HCT116 (cell line): Measurements from ENCODE around the gene SPOP. TPM values are rescaled to one million over a fixed set of nuclear protein-coding genes. Genes with fewer than 3 reads are reported as not detected.

Experiments used
- ATAC-seq: fragments of 200-7000 bp; cut with Tn5 transposase; 2 replicates; pipeline ENCODE4 v1.9.1; 2020; ENCODE audit warnings: mild to moderate bottlenecking, moderate library complexity
- BruUV-seq: library from RNA; stranded (reverse); fragments of 400-500 nt; replicated peaks from 2 replicates; lab custom pipeline; 2021; lab: Mats Ljungman, UMichigan
- CTCF ChIA-PET: fragments of 300-600 bp; sonication (Branson Sonifier 250); formaldehyde crosslinking; loops from one replicate; lab custom pipeline; 2021; ENCODE audit warnings: antibody characterized with exemption; lab: Charles Lee
- POLR2A ChIA-PET: fragments of 300-600, 350-600 bp; sonication (Branson Sonifier 250); formaldehyde crosslinking; loops from one replicate; lab custom pipeline; 2021; ENCODE audit warnings: antibody characterized with exemption; lab: Charles Lee
- RAD21 ChIA-PET, 2 experiments: fragments of 300-600 bp; sonication (Branson Sonifier 250); formaldehyde crosslinking; loops; one replicate each; lab custom pipeline; 2023; ENCODE audit warnings: low total read pairs in 2 of 2; ENCODE audit not compliant: uncharacterized antibody in 2 of 2, unreplicated experiment in 2 of 2, low non-redundant PET in 1 of 2; lab: Charles Lee
- DNase-seq: peaks from one replicate; pipeline ENCODE4 v3.0.0-alpha.2; 2010; ENCODE audit warnings: low read depth, low spot score
- H2AFZ ChIP-seq: fragments of 200-600 bp; shearing (Covaris generic), sonication (generic); 2 replicates; pipeline ENCODE4 v1.6.1; 2017; ENCODE audit warnings: low read depth, mixed run types, mixed read lengths, antibody characterized with exemption, low read length; ENCODE audit not compliant: poor library complexity, severe bottlenecking
- H3K27ac ChIP-seq: 2 replicates; pipeline ENCODE4 v1.5.1; 2012; ENCODE audit warnings: low read depth, low read length
- H3K27me3 ChIP-seq: fragments of 200-600 bp; sonication (generic); 2 replicates; pipeline ENCODE4 v1.6.1; 2016; ENCODE audit warnings: mixed run types, low read length, mixed read lengths; ENCODE audit not compliant: insufficient read depth
- H3K36me3 ChIP-seq, 2 experiments: fragments of 200-500 bp in 1 of 2; fragments of 200-600 bp in 1 of 2; sonication (Bioruptor generic) in 1 of 2; sonication (generic) in 1 of 2; 2 replicates each; pipeline versions ENCODE4 v1.5.1 to v1.6.1; 2014 to 2016; ENCODE audit warnings: low read length in 2 of 2, inconsistent platforms in 1 of 2, mixed read lengths in 1 of 2, mixed run types in 1 of 2; ENCODE audit not compliant: insufficient read depth in 2 of 2, control insufficient read depth in 1 of 2
- H3K4me1 ChIP-seq, 2 experiments: fragments of 200-600 bp in 1 of 2; sonication (generic) in 1 of 2; 2 replicates each; pipeline versions ENCODE4 v1.5.1 to v1.6.1; 2012 to 2017; ENCODE audit warnings: low read length in 2 of 2, inconsistent platforms in 1 of 2, mild to moderate bottlenecking in 1 of 2, mixed read lengths in 1 of 2, mixed run types in 1 of 2, moderate library complexity in 1 of 2; ENCODE audit not compliant: insufficient read depth in 2 of 2, control insufficient read depth in 1 of 2
- H3K4me2 ChIP-seq: fragments of 200-600 bp; sonication (generic); 2 replicates; pipeline ENCODE4 v1.6.1; 2017; ENCODE audit warnings: mixed run types, low read length, mixed read lengths
- H3K4me3 ChIP-seq, 2 experiments: fragments of 200-600 bp in 1 of 2; sonication (generic) in 1 of 2; replicated peaks in 1 of 2; 2 replicates each; pipeline ENCODE4 v1.5.1; 2011 to 2016; ENCODE audit warnings: low read length in 2 of 2, control low read depth in 1 of 2, low read depth in 1 of 2, mild to moderate bottlenecking in 1 of 2, mixed read lengths in 1 of 2, mixed run types in 1 of 2
- H3K79me2 ChIP-seq: fragments of 200-600 bp; sonication (generic); 2 replicates; pipeline ENCODE4 v1.6.1; 2017; ENCODE audit warnings: mild to moderate bottlenecking, mixed run types, low read length, moderate library complexity, mixed read lengths; ENCODE audit not compliant: insufficient read depth
- H3K9ac ChIP-seq: fragments of 200-600 bp; sonication (generic); 2 replicates; pipeline ENCODE4 v1.6.1; 2016; ENCODE audit warnings: low read length, mixed read lengths
- H3K9me2 ChIP-seq: fragments of 200-600 bp; sonication (generic), shearing (Covaris generic); 2 replicates; pipeline ENCODE4 v1.6.1; 2017; ENCODE audit warnings: mixed run types, mild to moderate bottlenecking, moderate library complexity; ENCODE audit not compliant: insufficient read depth
- H3K9me3 ChIP-seq, 2 experiments: fragments of 200-500 bp in 1 of 2; fragments of 200-600 bp in 1 of 2; sonication (Bioruptor generic) in 1 of 2; sonication (generic) in 1 of 2; 2 replicates each; pipeline ENCODE4 v1.6.1; 2014 to 2017; ENCODE audit warnings: low read length in 2 of 2, mixed read lengths in 2 of 2, inconsistent platforms in 1 of 2, low read depth in 1 of 2, mild to moderate bottlenecking in 1 of 2, mixed run types in 1 of 2, moderate library complexity in 1 of 2; ENCODE audit not compliant: control insufficient read depth in 1 of 2, insufficient read depth in 1 of 2
- H4K20me1 ChIP-seq: fragments of 200-600 bp; sonication (generic), shearing (Covaris generic); 2 replicates; pipeline ENCODE4 v1.6.1; 2017; ENCODE audit warnings: mixed run types, mild to moderate bottlenecking, moderate library complexity; ENCODE audit not compliant: insufficient read depth
- EGR1 ChIP-seq: IDR thresholded peaks from 2 replicates; pipeline ENCODE4 v1.6.1; 2012; ENCODE audit warnings: low read depth
- ELF1 ChIP-seq: IDR thresholded peaks from 2 replicates; pipeline ENCODE4 v1.6.1; 2012; ENCODE audit warnings: low read depth, borderline replicate concordance
- POLR2AphosphoS5 ChIP-seq: IDR thresholded peaks from 2 replicates; pipeline ENCODE4 v1.6.1; 2011; ENCODE audit warnings: mild to moderate bottlenecking, low read depth, low read length, moderate library complexity
- SP1 ChIP-seq: IDR thresholded peaks from 2 replicates; pipeline ENCODE4 v1.6.1; 2012; ENCODE audit warnings: low read depth
- YY1 ChIP-seq: IDR thresholded peaks from 2 replicates; pipeline ENCODE4 v1.6.1; 2011; ENCODE audit warnings: low read length, low read depth, moderate library complexity, mild to moderate bottlenecking; ENCODE audit not compliant: insufficient replicate concordance; ENCODE audit errors: extremely low read depth
- intact Hi-C: fragments of 100-400 bp; cut with micrococcal nuclease; formaldehyde crosslinking; loops from 2 replicates; pipeline ENCODE4 v1.10.0; 2022
- total RNA-seq: library from RNA; stranded (reverse); gene quantifications from one replicate; pipeline ENCODE4 v1.2.1, GENCODE V29; 2021; ENCODE audit not compliant: unreplicated experiment
- TF ChIP-seq, protein P1 (sequence below), 3 experiments: fragments of 200-600 bp in 1 of 3; sonication (generic) in 1 of 3; IDR thresholded peaks in 2 of 3; conservative IDR thresholded peaks in 1 of 3; 2 replicates each; pipeline ENCODE4 v1.5.1; 2012 to 2017; ENCODE audit warnings: low read depth in 2 of 3, low read length in 2 of 3, antibody characterized with exemption in 1 of 3, borderline replicate concordance in 1 of 3, control low read depth in 1 of 3, mild to moderate bottlenecking in 1 of 3, mixed read lengths in 1 of 3, mixed run types in 1 of 3, moderate library complexity in 1 of 3; ENCODE audit not compliant: insufficient read depth in 1 of 3
- TF ChIP-seq, protein P2 (sequence below): IDR thresholded peaks from 2 replicates; pipeline ENCODE4 v1.6.1; 2012

SPOP gene
- total RNA-seq, 1 experiment from 2014 or later: 85.1 TPM

DNA sequence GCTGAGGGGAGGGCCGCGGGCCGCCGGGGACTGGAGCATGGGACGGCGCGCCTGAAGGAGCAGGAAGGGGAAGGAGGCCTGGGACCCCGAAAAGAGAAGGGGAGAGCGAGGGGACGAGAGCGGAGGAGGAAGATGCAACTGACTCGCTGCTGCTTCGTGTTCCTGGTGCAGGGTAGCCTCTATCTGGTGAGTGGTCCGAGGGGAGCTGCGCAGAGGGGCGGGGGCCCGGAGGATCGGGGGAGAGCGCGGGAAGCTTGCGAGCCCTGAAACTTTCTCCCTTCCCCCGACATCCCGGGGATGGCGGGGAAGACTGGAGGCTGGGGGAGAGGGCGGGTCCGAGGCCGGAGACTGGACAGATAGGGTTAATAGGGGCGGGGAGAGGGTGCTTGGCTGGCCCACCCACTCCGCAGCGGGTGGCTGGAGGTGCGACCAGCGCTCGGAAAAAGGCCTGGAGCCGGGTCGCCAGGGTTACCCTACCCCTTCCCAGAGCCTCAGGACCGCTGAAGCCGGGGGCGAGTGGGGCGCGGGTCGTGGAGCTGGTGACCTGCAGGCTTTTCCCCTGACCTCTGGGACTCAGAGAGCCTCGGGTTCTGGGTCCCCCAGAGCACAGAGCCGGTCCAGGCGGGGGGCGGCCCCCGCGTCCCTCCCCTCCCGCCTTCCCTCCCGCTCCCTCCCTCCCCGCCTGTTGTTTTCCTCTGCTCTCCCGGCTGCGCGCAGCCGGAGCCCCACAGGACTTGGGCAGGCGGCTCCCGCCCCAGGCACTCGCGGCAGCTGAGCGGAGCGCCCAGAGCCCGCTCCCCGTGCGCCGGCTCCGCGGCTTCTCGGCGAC, 101.6 kb downstream of the SPOP start:
- ATAC-seq: no peak
- Histone ChIP-seq H3K27me3 (peaks cover 11% of the 10 kb centered on the region; the same call in 1 of the 2 replicates), H4K20me1 (no peaks in the 10 kb centered on the region), H3K27ac (no peak overlapping the region), H3K4me1 (peaks cover 0 to 9% of the 10 kb centered on the region in 2 experiments; a peak in 2 of 4 replicates), H3K79me2 (no peaks in the 10 kb centered on the region), H3K9ac (no peak overlapping the region), H3K4me2 (peak overlapping the region; percentile 67), H3K9me2 (no peaks in the 10 kb centered on the region), H3K36me3 (no peaks in the 10 kb centered on the region), H3K4me3 (no peak overlapping the region), H2AFZ (no peak overlapping the region), H3K9me3 (no peaks in the 10 kb centered on the region)
- no peak for DNase-seq
- ChIA-PET RAD21 (no interaction called here), CTCF (no interaction called here), POLR2A (interaction anchor here (0.9 kb wide), 1 partner anchor 101 kb away, joined by 3 read pairs; the partner anchor contains the start of gene SPOP)
- TF ChIP-seq EGR1 (no peak), YY1 (no peak), ELF1 (no peak), POLR2AphosphoS5 (no peak), SP1 (no peak)
- TF ChIP-seq, protein P1, sequence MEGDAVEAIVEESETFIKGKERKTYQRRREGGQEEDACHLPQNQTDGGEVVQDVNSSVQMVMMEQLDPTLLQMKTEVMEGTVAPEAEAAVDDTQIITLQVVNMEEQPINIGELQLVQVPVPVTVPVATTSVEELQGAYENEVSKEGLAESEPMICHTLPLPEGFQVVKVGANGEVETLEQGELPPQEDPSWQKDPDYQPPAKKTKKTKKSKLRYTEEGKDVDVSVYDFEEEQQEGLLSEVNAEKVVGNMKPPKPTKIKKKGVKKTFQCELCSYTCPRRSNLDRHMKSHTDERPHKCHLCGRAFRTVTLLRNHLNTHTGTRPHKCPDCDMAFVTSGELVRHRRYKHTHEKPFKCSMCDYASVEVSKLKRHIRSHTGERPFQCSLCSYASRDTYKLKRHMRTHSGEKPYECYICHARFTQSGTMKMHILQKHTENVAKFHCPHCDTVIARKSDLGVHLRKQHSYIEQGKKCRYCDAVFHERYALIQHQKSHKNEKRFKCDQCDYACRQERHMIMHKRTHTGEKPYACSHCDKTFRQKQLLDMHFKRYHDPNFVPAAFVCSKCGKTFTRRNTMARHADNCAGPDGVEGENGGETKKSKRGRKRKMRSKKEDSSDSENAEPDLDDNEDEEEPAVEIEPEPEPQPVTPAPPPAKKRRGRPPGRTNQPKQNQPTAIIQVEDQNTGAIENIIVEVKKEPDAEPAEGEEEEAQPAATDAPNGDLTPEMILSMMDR (IDR thresholded peaks at IDR 0.05 in 2 of 3, conservative IDR thresholded peaks at IDR 0.05 in 1 of 3; ENCODE audit: borderline replicate concordance in 1 of 3, insufficient read depth in 1 of 3, low read depth in 2 of 3, low read length in 2 of 3): no peak
- TF ChIP-seq, protein P2, sequence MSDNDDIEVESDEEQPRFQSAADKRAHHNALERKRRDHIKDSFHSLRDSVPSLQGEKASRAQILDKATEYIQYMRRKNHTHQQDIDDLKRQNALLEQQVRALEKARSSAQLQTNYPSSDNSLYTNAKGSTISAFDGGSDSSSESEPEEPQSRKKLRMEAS: no peak
- intact Hi-C loops: no loop called here
- BruUV-seq: no TSS peak
